B cell (primary cell): ENCODE results near the gene CIAO2B. TPM values are rescaled to one million over a fixed set of nuclear protein-coding genes. Genes with fewer than 3 reads are reported as not detected.

Source experiments
- ATAC-seq: fragments of 200-7000 bp; cut with Tn5 transposase; one replicate; pipeline ENCODE4 v1.10.0; 2021; ENCODE audit warnings: low read depth, mild to moderate bottlenecking, moderate number of reproducible peaks, moderate library complexity
- CTCF ChIA-PET: fragments of 350-600 bp; sonication (Branson Sonifier 250); formaldehyde crosslinking; loops from one replicate; lab custom pipeline; 2021; ENCODE audit warnings: antibody characterized with exemption, inconsistent platforms; lab: Charles Lee
- POLR2A ChIA-PET: fragments of 350-600 bp; sonication (Branson Sonifier 250); formaldehyde crosslinking; loops from one replicate; lab custom pipeline; 2021; ENCODE audit warnings: antibody characterized with exemption; lab: Charles Lee
- DNase-seq: peaks from one replicate; pipeline ENCODE4 v3.0.0; 2013
- H2AFZ ChIP-seq: 2 replicates; pipeline ENCODE4 v1.6.1; 2012; ENCODE audit warnings: mild to moderate bottlenecking, low read depth, low read length; ENCODE audit not compliant: insufficient read depth, poor library complexity, severe bottlenecking
- H3K27ac ChIP-seq, 2 donors: 1 replicate in 1 of 2; 2 replicates in 1 of 2; pipeline ENCODE4 v1.5.1; 2012 to 2013; ENCODE audit warnings: low read length in 2 of 2, mild to moderate bottlenecking in 2 of 2, moderate library complexity in 1 of 2
- H3K27me3 ChIP-seq, 4 experiments: fragments of 200-600 bp in 1 of 4; sonication (generic) in 1 of 4; replicated peaks in 1 of 4; 1 replicate in 2 of 4; 2 replicates in 2 of 4; pipeline versions ENCODE4 v1.6.1 to v1.7.0; 2013 to 2016; ENCODE audit warnings: low read length in 3 of 4, mild to moderate bottlenecking in 2 of 4, mixed read lengths in 1 of 4, moderate library complexity in 1 of 4; ENCODE audit not compliant: insufficient read depth in 4 of 4, control insufficient read depth in 3 of 4; ENCODE audit errors: control extremely low read depth in 1 of 4
- H3K36me3 ChIP-seq, 2 experiments: replicated peaks in 1 of 2; 1 replicate in 1 of 2; 2 replicates in 1 of 2; pipeline versions ENCODE4 v1.6.1 to v1.7.1; 2013; ENCODE audit warnings: low read length in 1 of 2; ENCODE audit not compliant: insufficient read depth in 2 of 2, control insufficient read depth in 1 of 2; ENCODE audit errors: control extremely low read depth in 1 of 2, extremely low read depth in 1 of 2
- H3K4me1 ChIP-seq, 2 donors: fragments of 200-600 bp in 1 of 2; sonication (generic) in 1 of 2; 1 replicate in 1 of 2; 2 replicates in 1 of 2; pipeline versions ENCODE4 v1.5.1 to v1.6.1; 2013 to 2017; ENCODE audit warnings: low read length in 2 of 2; ENCODE audit not compliant: control insufficient read depth in 2 of 2, insufficient read depth in 2 of 2
- H3K4me2 ChIP-seq: replicated peaks from 2 replicates; pipeline ENCODE3; 2012; ENCODE audit warnings: mild to moderate bottlenecking, low read depth, low read length; ENCODE audit not compliant: poor library complexity, severe bottlenecking
- H3K4me3 ChIP-seq, 5 experiments: fragments of 200-600 bp in 1 of 5; sonication (generic) in 1 of 5; 1 replicate in 3 of 5; 2 replicates in 2 of 5; pipeline versions ENCODE4 v1.5.1 to v1.7.0; 2011 to 2016; ENCODE audit warnings: low read length in 4 of 5, mild to moderate bottlenecking in 4 of 5, low read depth in 2 of 5, control low read depth in 1 of 5, moderate library complexity in 1 of 5; ENCODE audit not compliant: insufficient read depth in 1 of 5; ENCODE audit errors: control extremely low read depth in 1 of 5, extremely low read depth in 1 of 5
- H3K79me2 ChIP-seq: fragments of 200-600 bp; sonication (generic); one replicate; pipeline ENCODE4 v1.6.0; 2016; ENCODE audit warnings: low read length; ENCODE audit not compliant: control insufficient read depth, insufficient read depth
- H3K9ac ChIP-seq: fragments of 200-600 bp; sonication (generic); 2 replicates; pipeline ENCODE4 v1.6.1; 2017; ENCODE audit warnings: mild to moderate bottlenecking, low read length, moderate library complexity
- H3K9me3 ChIP-seq, 3 donors: one replicate each; pipeline versions ENCODE4 v1.6.1 to v1.7.1; 2013; ENCODE audit warnings: low read length in 2 of 3; ENCODE audit not compliant: control insufficient read depth in 2 of 3, insufficient read depth in 1 of 3; ENCODE audit errors: control extremely low read depth in 1 of 3
- H4K20me1 ChIP-seq: 2 replicates; pipeline ENCODE4 v1.6.0; 2012; ENCODE audit warnings: mild to moderate bottlenecking, low read length; ENCODE audit not compliant: insufficient read depth, control insufficient read depth, poor library complexity, severe bottlenecking
- H3K27ac Mint-ChIP-seq: one replicate; pipeline ENCODE4 v1.8.0; 2021; ENCODE audit warnings: mixed read lengths
- H3K27me3 Mint-ChIP-seq: one replicate; pipeline ENCODE4 v1.8.0; 2021; ENCODE audit warnings: mixed read lengths
- H3K4me1 Mint-ChIP-seq: one replicate; pipeline ENCODE4 v1.8.0; 2021; ENCODE audit warnings: mixed read lengths
- H3K4me3 Mint-ChIP-seq: one replicate; pipeline ENCODE4 v1.8.0; 2021; ENCODE audit warnings: mixed read lengths
- H3K9me3 Mint-ChIP-seq: one replicate; pipeline ENCODE4 v1.8.0; 2022; ENCODE audit warnings: mixed read lengths; ENCODE audit not compliant: insufficient read depth
- EZH2 ChIP-seq: IDR thresholded peaks from 2 replicates; pipeline ENCODE4 v1.6.1; 2012; ENCODE audit warnings: borderline replicate concordance, low read depth, mild to moderate bottlenecking, moderate library complexity, low read length; ENCODE audit not compliant: insufficient read depth, poor library complexity, severe bottlenecking
- WGBS: methylation state at CpG from one replicate; pipeline ENCODE4 v1.1.5; 2013; ENCODE audit warnings: missing lambda C conversion rate; ENCODE audit not compliant: insufficient coverage; 5-methylcytosine and 5-hydroxymethylcytosine counted together
- intact Hi-C: fragments of 100-400 bp; cut with micrococcal nuclease; formaldehyde crosslinking; loops from one replicate; pipeline ENCODE4 v1.10.0; 2022
- polyA plus RNA-seq: library from polyadenylated mRNA; depleted of rRNA; stranded (reverse); fragments of >200 nt; gene quantifications from 2 replicates; pipeline ENCODE4 v1.2.3, GENCODE V29; 2012
- total RNA-seq, 2 donors: library from RNA; stranded (reverse); fragments of 120-200 nt in 1 of 2; gene quantifications; 1 replicate in 1 of 2; 2 replicates in 1 of 2; pipeline versions ENCODE4 v1.2.3 to v1.2.4, GENCODE V29; 2013 to 2022
- TF ChIP-seq, protein P1 (sequence below): fragments of 200-600 bp; IDR thresholded peaks from one replicate; pipeline ENCODE4 v1.8.0; 2022; ENCODE audit warnings: antibody characterized with exemption, mild to moderate bottlenecking

The CIAO2B gene
- total and polyA plus RNA-seq, 2 donors (not counting 1 experiment from before 2014, with no cell fraction given): 60.6 to 159 TPM

- Histone ChIP-seq H3K36me3 (no peaks in the 10 kb centered on the region), H3K27me3 (peaks cover 0 to 26% (median 9%) of the 10 kb centered on the region in 4 experiments), H2AFZ (no peak overlapping the region), H3K79me2 (no peaks in the 10 kb centered on the region), H4K20me1 (no peaks in the 10 kb centered on the region), H3K9me3 (peaks cover 0 to 1% (median 0%) of the 10 kb centered on the region in 3 donors), H3K4me2 (no peak overlapping the region), H3K9ac (no peak overlapping the region), H3K4me1 (peaks cover 2 to 7% of the 10 kb centered on the region in 2 donors), H3K27ac (no peak overlapping the region), H3K4me3 (no peak overlapping the region)
- ATAC-seq (no peak), DNase-seq (no peak)
- no peak overlapping the region for H3K27ac Mint-ChIP-seq
- intact Hi-C loops: no loop called here
- TF ChIP-seq, protein P1, sequence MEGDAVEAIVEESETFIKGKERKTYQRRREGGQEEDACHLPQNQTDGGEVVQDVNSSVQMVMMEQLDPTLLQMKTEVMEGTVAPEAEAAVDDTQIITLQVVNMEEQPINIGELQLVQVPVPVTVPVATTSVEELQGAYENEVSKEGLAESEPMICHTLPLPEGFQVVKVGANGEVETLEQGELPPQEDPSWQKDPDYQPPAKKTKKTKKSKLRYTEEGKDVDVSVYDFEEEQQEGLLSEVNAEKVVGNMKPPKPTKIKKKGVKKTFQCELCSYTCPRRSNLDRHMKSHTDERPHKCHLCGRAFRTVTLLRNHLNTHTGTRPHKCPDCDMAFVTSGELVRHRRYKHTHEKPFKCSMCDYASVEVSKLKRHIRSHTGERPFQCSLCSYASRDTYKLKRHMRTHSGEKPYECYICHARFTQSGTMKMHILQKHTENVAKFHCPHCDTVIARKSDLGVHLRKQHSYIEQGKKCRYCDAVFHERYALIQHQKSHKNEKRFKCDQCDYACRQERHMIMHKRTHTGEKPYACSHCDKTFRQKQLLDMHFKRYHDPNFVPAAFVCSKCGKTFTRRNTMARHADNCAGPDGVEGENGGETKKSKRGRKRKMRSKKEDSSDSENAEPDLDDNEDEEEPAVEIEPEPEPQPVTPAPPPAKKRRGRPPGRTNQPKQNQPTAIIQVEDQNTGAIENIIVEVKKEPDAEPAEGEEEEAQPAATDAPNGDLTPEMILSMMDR: no peak
- TF ChIP-seq EZH2: no peak
- H3K4me3 Mint-ChIP-seq: no peak overlapping the region
- POLR2A ChIA-PET: no interaction called here
- WGBS: no CpG with 5 or more reads among the region's 2 CpGs
- peaks cover 32% of the 10 kb centered on the region for H3K27me3 Mint-ChIP-seq
- peaks cover 5% of the 10 kb centered on the region for H3K4me1 Mint-ChIP-seq
- CTCF ChIA-PET: no interaction called here
- no peaks in the 10 kb centered on the region for H3K9me3 Mint-ChIP-seq
These were observed 14.0 kb downstream of the CIAO2B start for GRCh38 chr16:66920299-66920590.

- intact Hi-C loops: no loop called here
- H3K27me3 ChIP-seq: peaks cover 0 to 22% (median 8%) of the 10 kb centered on the region in 4 experiments
- H3K4me3 Mint-ChIP-seq: no peak overlapping the region
- no peaks in the 10 kb centered on the region for H3K36me3 ChIP-seq
- no peak overlapping the region for H3K27ac ChIP-seq
- ChIA-PET CTCF (interaction anchor here (1.1 kb wide), 1 partner anchor 51 kb away, joined by 6 read pairs; no protein-coding TSS in a partner anchor), POLR2A (interaction anchor here (1.2 kb wide), 1 partner anchor 12 kb away, joined by 3 read pairs; no protein-coding TSS in a partner anchor)
- H3K79me2 ChIP-seq: no peaks in the 10 kb centered on the region
- H3K9me3 ChIP-seq: no peaks in the 10 kb centered on the region
- H3K4me1 Mint-ChIP-seq: peaks cover 4% of the 10 kb centered on the region
- peaks cover 0 to 4% of the 10 kb centered on the region in 2 donors for H3K4me1 ChIP-seq
- H3K4me3 ChIP-seq: no peak overlapping the region
- 71% methylated on average over 3 of the region's 5 CpGs for WGBS
- H3K27ac Mint-ChIP-seq: no peak overlapping the region
- no peaks in the 10 kb centered on the region for H4K20me1 ChIP-seq
- H3K4me2 ChIP-seq: no peak overlapping the region
- TF ChIP-seq, protein P1: no peak
- no peak for TF ChIP-seq EZH2
- no peak overlapping the region for H2AFZ ChIP-seq
- DNase-seq (no peak), ATAC-seq (no peak)
- peaks cover 30% of the 10 kb centered on the region for H3K27me3 Mint-ChIP-seq
- H3K9me3 Mint-ChIP-seq: no peaks in the 10 kb centered on the region
- H3K9ac ChIP-seq: no peak overlapping the region
These were observed 14.5 kb downstream of the CIAO2B start for GRCh38 chr16:66919569-66920298.
